Erythroblast (primary cell): ENCODE data around the gene ODR4.

ENCODE experiments used
- GATA1 ChIP-seq: IDR thresholded peaks from 2 replicates; pipeline ENCODE4 v1.6.1; 2011; ENCODE audit warnings: low read depth, mild to moderate bottlenecking, control low read depth, low read length, moderate library complexity
- POLR2A ChIP-seq: IDR thresholded peaks from 2 replicates; pipeline ENCODE4 v1.6.1; 2011; ENCODE audit warnings: mild to moderate bottlenecking, low read length

DNA sequence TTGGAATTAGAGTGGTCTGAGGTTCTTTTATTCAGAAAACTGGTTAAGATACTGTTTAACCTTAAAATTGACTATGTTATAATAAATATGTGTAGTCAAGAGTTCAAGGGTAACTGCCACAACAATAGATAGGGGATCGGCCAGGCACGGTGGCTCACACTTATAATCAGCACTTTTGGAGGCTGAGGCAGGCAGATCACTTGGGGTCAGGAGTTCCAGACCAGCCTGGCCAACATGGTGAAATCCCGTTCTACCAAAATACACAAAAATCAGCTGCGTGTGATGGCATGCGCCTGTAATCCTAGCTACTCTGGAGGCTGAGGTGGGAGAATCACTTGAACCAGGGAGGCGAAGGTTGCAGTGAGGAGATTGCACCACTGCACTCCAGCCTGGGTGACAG lies 45.8 kb downstream of the ODR4 start:
- TF ChIP-seq POLR2A (no peak), GATA1 (no peak)
